Lung microvascular endothelial cell (primary cell): ENCODE results near the gene DPH5. TPM values are rescaled to one million over a fixed set of nuclear protein-coding genes. Genes with fewer than 3 reads are reported as not detected.
"Not testable (repeated sequence)": the region's sequence is repeated elsewhere in the genome, so short reads cannot be mapped to it uniquely, and the experiment has no call there.

Source experiments
- DNase-seq, 2 donors: peaks; one replicate each; pipeline versions ENCODE4 v3.0.0 to v3.0.0-alpha.2; 2010; ENCODE audit warnings: low read depth in 2 of 2
- total RNA-seq: library from RNA; depleted of rRNA; stranded (reverse); fragments of >200 nt; gene quantifications from 2 replicates; pipeline ENCODE4 v1.2.1, GENCODE V29; 2014

The DPH5 gene
- total RNA-seq, 1 donor from 2014 or later, result 13.9 TPM

DNA sequence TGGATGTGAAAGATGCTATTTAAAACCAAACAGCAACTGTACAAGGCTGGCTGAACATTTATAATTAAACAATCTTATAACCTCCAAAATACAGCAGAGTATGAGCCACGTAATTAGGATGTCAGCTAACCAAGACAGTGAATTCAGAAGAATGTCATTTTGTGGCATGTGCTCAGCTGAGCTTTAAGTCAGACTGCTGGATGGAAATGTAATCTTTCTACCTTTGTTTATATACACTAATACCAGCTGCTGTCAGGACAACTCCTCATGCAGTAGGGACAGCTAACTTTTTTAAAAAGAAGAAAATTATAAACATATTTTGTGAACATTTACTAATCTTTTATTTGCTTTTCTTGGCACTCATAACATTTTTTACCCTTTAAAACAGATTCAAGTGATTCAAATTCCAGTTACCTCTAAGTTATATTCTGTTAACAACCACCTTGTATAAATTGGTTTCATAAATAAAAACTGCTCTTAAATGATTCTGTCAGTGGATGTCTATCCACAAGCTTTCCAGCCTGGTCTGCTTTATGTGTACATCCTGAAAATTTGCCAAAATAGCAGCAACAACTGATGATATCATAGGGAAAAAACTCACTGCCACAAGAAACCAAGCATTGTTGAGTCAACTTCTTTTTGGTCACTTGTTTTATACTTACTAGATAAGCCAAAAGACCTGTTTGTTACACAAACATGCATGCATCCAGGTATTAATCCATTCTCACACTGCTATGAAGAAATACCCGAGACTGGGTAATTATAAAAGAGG, 36.1 kb downstream of the DPH5 start:
- peak; percentile 89 to 92 for DNase-seq

DNA sequence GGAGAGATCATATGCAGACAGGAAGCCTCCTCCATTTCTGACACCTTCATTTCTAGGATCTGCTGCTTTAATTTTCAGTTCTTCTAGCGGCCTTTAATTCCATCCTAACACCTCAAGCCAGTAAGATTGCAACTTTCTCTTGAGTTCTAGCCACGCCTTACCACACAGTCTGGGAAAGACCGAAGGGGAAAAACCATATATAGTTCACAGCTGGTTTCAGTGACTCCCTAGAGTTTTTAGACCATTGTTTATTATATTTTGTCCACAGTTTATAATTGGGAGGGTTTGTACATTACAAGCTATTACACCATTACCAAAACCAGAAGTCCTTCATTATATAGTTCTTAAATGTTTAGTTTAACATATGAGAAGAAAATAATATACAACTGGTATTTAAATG, 37.5 kb downstream of the DPH5 start:
- no peak for DNase-seq

DNA sequence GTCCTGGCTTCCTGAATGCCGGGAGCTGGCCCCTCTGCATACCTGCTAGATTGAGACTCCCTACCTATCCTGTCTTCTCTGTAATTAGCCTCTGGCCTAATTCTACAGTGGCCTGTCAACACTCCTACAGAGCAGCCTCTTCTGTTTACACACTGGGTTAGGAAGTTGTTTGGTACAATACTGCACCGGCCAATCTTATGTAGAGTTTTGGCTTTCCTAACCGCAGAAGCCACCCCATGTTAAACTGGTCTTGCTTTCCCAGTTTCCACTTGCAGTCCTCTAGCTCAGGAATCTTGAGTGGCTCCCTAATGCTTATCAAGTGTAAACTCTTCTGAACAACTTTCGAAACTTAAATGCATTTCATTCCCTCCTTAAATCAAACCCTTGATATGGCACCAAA, 42.8 kb downstream of the DPH5 start:
- no peak for DNase-seq

DNA sequence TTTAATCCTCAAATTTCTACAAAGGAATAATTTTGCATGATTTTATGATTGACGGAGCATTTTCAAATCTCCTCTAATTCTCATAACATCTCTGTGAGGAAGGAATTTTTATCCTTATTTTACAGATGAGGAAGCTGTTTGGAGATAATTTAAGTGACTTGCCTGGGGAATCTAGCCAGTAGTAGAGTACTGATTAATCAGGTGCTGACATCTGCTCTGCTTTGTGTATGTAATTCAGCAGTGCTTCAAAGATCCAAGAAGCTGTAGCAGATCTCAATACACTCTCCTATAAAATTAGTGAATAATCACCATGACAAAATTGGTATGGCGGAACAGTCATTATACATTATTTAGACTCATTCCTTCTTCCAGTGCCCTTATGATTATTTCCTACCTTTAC, 46.0 kb downstream of the DPH5 start:
- no peak for DNase-seq

DNA sequence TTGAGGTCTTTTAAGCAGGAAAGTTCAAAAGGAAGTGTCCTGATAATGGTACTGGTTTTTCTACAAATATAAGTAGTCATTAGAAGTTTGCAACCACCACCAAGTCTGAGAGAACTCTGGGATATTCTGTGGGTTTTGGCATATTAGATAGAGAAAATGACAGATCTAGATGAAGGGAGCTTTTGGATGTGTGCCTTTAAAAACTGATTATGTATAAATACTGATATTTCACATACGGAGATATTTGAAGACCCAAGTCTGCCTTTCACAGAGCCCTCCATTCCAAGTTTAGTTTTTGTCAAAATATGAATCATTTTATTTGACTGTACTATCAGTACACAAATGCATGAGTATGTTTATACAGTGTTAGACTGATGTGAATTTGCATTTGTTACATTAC, 48.6 kb downstream of the DPH5 start:
- no peak for DNase-seq

DNA sequence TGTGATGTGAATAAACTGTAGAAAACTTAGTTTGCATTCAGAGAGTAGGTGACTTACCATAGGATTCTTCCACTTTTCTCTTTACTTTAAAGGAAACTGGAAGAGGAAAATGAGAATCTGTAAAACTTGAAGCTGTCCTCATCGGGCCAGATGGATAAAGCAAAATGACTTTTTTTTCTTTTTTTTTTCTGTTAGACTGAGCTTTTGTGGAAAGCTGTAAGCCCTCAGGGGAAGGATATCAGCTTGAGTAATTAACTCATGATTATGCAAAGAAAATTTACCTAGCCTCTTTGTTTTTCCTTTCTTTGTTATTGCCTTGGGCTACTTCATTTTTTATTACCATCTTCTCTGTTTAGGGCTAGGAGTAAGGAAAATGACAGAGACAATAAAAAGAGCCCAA, 53.4 kb downstream of the DPH5 start:
- DNase-seq, result no peak

DNA sequence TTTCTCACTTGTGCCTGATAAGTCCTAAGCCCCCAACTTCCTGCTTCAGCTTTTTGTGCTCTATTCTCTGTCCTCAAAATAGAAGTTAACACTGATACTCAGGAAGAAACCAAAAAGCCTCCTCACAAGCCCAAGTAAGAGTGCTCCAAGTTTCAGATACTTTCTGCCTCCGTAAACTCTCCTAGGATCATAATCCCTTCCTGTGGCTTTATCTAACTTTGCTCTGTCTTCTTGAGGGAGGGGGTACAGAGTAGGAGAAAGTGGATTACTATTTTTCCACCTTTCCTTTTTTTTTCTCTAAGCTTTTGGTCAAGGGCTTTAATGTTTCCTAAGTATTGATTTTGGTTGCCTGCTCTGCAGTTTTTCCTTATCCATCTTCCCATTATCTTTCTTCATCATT, 54.6 kb downstream of the DPH5 start:
- no peak for DNase-seq

DNA sequence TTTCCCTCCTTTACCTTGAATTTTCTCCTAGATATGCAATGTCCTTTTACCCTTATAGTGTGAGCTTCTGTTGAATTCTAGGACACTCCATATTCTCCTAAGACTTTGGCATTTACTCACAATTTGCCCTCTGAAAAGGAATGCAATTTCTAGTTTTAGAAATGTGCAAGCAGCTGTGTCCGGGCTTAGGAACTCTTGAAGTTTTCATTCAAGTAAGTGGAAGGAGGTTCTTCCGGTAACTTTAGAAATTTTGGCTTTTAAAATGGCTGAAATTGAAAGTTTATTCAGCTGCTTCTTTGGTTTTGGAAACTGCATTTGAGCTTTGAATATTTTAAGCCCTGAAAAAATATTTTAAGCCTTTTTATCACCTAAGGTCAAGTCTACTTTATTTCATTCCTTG, 56.3 kb downstream of the DPH5 start:
- DNase-seq, result no peak

DNA sequence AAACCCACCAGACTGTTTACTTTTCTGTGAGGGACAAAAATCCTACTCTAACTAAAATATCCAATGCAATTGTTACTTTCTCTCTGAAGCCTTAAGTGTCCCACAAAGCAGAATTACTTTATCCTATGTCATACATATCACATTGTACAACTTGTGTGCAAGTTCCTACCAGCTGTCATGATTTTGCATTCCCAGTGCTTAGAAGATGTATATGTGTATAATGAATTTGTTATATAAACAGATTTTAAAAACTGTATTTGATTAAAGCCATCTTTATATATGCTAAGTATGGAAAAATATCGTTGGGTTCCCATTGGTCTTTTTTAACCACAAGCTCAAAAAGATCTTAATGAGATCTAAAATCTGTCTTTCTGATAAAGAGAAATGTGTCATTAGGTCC, 57.0 kb downstream of the DPH5 start:
- DNase-seq, result no peak

DNA sequence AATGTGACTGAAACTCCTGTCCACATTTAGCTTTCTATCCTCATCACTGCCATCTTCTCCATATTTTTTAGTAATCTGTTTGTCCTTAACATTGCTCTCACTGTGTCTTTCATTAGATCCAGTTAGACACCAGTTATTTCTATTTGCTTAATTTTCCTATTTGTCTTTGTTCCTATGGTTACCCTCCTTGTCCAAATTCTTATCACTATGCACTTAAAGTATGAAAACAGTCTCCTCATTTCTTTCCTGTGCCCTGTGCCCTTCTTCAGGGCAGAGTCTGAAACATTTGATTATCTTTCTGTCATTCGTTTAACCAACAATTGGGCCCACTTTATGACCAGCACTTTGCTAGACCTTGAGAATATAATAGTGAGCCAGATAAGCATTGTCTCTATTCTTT, 65.5 kb downstream of the DPH5 start:
- DNase-seq, result no peak

DNA sequence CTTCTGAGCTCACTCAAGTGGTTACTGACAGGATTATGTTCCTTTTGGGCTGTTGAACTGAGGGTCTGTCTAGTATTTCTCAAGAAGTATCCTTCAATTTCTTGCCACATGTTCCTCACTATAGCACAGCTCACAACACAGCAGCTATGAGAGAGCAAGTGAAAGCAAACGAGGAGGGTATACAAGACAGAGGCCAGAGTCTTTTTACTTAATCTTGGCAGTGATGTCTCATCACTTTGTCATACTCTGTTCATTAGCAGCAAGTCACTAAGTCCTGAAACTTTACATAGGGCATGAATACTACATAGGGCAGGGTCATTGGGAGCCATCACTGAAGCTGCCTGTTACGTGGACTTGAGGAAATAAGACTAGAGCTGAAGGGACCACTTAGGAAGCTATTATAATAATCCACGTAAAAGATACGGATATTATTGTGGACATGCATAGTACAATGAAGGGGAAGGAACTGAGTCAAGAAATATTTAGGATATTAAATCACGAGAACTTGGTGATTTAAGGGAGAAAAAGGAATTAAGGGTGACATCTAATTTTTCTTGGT, 66.0 kb downstream of the DPH5 start:
- peak in 1 of 2 donors; percentile 80 for DNase-seq

DNA sequence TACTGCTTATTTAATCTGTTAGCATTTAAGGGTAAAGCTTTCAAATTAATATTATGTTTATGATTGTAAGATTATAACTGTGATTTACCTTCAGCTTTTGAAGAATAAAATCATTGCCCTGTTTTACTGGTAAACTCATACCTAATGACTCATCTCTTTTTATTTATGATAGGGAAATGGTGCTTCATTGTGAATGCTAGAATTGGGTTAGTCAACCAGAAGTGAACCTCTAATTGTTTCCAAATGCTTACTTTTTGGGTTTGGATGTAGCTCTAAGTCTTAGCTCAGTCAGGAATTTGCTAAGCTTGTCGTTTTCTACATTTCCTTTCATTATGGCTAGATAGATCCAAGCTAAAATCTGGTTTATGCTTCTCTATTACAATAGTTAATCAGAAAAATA, 70.3 kb downstream of the DPH5 start:
- DNase-seq, result peak; percentile 71 to 89

DNA sequence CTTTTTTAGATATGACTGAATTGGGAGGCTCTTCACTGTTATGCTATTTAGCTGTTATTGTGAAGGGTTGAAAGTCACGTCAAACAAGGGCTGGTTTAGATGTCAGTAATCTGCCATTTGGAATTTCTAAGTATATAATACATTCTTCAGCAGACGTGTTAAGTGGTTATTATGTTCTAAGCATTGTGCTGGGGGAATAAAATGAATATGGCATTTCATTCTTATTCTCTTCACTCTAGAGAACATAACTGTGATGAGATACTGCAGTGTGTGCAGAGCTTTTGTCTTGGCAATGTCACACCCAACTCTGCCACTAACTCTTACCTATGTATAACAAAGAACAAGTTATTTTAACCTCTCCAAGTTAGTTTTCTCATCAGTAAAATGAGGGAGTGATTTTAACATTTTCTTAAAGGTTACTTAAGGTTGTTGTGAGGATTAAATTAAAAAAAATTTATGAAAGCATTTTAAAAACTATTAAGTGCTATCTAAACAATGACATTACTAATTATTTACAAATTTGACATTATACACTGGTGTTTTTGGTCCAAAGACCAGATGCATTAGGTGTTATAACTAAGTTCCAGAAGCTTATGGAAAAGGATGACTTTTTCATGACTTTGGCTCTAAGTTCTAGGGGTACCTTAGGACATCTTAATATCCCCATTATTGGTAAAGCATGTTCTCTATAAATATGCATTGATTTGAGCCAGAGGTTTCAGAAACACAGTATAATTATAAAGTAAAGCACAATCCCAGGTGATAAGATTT, 71.4 kb downstream of the DPH5 start:
- no peak for DNase-seq

DNA sequence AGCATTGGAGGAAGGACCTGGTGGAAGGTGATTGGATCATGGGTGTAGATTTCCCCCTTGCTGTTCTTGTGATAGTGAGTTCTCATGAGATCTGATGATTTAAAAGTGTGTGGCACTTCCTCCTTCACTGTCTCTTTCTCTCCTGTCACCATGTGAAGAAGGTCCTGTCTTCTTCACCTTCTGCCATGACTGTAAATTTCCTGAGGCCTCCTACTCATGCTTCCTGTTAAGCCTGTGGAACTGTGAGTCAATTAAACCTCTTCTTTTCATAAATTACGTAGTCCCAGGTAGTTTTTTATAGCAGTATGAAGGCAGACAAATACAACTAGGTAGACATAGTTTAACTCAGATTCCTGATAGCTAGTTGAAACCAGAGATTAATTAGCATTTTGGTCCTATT, 72.6 kb downstream of the DPH5 start:
- DNase-seq, result peak; percentile 7 to 61

DNA sequence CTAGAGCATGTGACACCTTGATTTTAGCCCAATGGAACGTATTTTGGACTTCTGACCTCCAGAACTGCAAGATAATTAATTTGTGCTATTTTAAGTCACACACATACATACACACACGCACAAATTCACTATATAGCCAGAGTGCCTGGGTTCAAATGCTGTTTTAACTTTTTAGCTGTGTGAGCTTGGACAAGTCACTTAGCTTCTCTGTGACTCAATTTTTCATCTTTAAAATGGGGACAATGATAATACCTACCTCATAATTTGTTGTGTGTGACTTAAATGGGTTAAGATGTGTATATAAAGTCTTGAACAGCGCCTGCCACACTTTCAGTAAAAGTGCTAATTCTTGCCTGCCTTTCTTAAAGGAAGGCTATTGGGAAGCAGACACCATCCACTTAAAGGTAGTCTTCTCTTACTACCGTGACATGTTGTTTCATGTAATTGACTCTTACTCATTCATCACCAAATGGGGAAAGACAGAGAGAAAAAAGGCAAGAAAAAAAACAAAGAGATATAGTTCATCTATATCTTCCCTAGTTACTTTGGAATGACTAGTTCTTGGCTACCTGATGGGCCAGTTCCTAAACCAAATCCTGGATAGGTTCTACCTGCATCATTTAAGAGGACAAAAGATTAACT, 73.4 kb downstream of the DPH5 start:
- DNase-seq, result no peak

DNA sequence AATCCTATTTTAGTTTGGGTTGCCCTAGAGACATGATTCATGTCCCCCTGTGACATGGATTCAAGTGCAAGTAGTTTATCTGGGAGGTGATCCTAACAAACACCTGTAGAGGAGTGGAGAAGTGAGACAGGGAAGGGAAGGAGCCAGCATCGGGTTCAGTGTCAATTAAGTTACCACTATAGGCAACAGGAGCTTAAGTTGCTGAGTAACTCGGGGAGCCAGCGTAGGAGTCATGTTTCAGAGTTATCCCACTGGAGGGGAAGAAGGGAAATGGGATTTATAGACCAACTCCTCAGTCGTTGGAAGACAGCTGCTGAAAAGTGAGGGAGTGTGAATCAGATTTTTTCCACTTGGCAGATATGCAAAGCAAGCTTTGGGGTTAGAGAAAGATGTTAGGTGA, 74.8 kb downstream of the DPH5 start:
- DNase-seq, result no peak

DNA sequence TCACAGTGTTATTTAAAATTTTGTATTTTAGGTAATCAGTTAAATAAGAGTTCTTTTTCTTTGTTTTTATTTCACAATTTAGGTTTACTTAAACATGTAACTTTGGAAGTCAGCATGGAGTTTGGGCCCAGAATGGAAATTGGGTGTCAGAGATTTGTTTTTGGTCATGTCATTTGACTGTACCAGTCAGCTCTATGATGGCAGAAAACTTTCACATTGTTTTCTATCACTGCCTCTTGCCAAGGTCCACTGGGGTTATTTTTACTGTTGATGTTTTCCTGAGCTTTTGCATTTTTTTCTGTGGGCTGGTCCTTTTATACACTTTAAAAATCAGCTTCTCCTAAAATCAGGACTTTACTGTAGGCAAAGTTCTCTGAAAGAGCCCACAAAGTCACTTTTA, 75.2 kb downstream of the DPH5 start:
- DNase-seq, result peak in 1 of 2 donors; percentile 74

DNA sequence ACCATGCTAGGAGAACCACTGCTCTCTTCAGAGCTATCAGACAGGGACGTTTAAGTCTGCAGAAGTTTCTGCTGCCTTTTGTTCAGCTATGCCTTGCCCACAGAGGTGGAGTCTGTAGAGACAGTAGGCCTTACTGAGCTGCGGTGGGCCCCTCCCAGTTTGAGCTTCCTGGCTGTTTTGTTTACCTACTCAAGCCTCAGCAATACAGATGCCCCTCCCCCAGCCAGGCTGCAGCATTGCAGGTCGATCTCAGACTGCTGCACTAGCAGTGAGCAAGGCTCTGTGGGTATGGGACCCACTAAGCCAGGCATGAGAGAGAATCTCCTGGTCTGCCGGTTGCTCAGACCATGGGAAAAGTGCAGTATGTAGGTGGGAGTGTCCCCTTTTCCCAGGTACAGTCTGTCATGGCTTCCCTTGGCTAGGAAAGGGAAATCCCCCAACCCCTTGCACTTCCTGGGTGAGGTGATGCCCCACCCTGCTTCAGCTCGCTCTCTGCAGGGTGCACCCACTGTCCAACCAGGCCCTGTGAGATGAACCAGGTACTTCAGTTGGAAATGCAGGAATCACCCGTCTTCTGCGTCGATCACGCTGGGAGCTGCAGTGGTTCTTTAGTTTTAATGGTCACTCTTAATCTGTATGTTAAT, 75.9 kb downstream of the DPH5 start:
- DNase-seq, result peak; percentile 5 to 15

DNA sequence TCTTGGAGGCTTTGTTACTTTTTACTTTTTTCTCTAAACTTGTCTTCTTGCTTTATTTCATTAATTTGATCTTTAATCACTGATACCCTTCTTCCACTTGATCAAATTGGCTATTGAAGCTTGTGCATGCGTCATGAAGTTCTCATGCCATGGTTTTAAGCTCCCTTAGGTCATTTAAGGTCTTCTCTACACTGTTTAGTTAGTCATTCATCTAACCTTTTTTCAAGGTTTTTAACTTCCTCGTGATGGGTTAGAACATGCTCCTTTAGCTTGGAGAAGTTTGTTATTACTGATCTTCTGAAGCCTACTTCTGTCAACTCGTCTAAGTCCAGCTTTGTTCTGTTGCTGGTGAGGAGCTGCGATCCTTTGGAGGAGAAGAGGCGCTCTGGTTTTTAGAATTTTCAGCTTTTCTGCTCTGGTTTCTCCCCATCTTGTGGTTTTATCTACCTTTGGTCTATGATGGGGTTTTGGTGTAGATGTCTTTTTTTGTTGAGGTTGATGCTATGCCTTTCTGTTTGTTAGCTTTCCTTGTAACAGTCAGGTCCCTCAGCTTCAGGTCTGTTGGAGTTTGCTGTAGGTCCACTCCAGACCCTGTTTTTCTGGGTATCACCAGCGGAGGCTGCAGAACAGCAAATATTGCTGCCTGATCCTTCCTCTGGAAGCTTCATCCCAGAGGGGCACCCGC, 76.7 kb downstream of the DPH5 start:
- DNase-seq, result not testable (repeated sequence)

DNA sequence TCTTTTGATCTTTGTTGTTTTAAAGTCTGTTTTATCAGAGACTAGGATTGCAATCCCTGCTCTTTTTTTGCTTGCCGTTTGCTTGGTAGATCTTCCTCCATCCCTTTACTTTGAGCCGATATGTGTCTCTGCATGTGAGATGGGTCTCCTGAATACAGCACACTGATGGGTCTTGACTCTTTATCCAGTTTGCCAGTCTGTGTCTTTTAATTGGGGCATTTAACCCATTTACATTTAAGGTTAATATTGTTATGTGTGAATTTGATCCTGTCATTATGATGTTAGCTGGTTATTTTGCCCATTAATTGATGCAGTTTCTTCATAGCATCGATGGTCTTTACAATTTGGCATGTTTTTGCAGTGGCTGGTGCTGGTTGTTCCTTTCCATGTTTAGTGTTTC, 77.8 kb downstream of the DPH5 start:
- not testable (repeated sequence) for DNase-seq

DNA sequence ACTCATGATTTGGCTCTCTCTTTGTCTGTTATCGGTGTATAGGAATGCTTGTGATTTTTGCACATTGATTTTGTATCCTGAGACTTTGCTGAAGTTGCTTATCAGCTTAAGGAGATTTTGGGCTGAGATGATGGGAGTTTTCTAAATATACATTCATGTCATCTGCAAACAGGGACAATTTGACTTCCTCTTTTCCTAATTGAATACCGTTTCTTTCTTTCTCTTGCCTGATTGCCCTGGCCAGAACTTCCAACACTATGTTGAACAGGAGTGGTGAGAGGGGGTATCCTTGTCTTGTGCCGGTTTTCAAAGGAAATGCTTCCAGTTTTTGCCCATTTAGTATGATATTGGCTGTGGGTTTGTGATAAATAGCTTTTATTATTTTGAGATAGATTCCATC, 79.5 kb downstream of the DPH5 start:
- DNase-seq, result not testable (repeated sequence)
